K562 (cell line): ENCODE data around the gene CCDC85B. TPM values are rescaled to one million over a fixed set of nuclear protein-coding genes. Genes with fewer than 3 reads are reported as not detected.

Source experiments
- CHD4 ChIP-seq: fragments of 200-600 bp; sonication (generic); IDR thresholded peaks from 3 replicates; pipeline ENCODE4 v1.6.1; 2012; ENCODE audit warnings: low read depth, mild to moderate bottlenecking, mixed read lengths, low read length, inconsistent platforms; ENCODE audit not compliant: insufficient read depth, insufficient replicate concordance, poor library complexity, severe bottlenecking
- DNMT1 ChIP-seq: fragments of 450-650 bp; IDR thresholded peaks from 2 replicates; pipeline ENCODE4 v1.6.1; 2016; ENCODE audit warnings: antibody characterized with exemption, mild to moderate bottlenecking
- EP300 ChIP-seq: IDR thresholded peaks from 2 replicates; pipeline ENCODE4 v1.6.1; 2012; ENCODE audit warnings: low read length, improper control_type of control experiment
- GABPA ChIP-seq: fragments of 200-800 bp; sonication (Bioruptor generic); conservative IDR thresholded peaks from 2 replicates; pipeline ENCODE4 v1.6.1; 2016; ENCODE audit warnings: low read depth, missing genetic modification characterization, missing compliant biosample characterization
- HCFC1 ChIP-seq: IDR thresholded peaks from 2 replicates; pipeline ENCODE4 v1.6.1; 2012; ENCODE audit warnings: low read depth, low read length, improper control_type of control experiment
- MAFK ChIP-seq: IDR thresholded peaks from 2 replicates; pipeline ENCODE4 v1.6.1; 2011; ENCODE audit warnings: low read length, improper control_type of control experiment
- MCM7 ChIP-seq, 2 experiments: fragments of 450-650 bp; IDR thresholded peaks; 2 replicates each; pipeline ENCODE4 v1.6.1; 2016 to 2018
- POLR2G ChIP-seq: fragments of 200-400 bp; formaldehyde crosslinking; IDR thresholded peaks from 2 replicates; pipeline ENCODE4 v1.6.1; 2017; ENCODE audit warnings: low read depth, mild to moderate bottlenecking, antibody characterized with exemption, low read length, moderate library complexity
- POU5F1 ChIP-seq: fragments of 150-350 bp; IDR thresholded peaks from 2 replicates; pipeline ENCODE4 v1.6.1; 2014; ENCODE audit warnings: borderline replicate concordance, low read length, low read depth, mild to moderate bottlenecking; ENCODE audit not compliant: partially characterized antibody
- TCFL5 ChIP-seq: fragments of 250-450 bp; sonication (Bioruptor Pico); conservative IDR thresholded peaks from 2 replicates; pipeline ENCODE4 v1.6.1; 2021; ENCODE audit warnings: mild to moderate bottlenecking, moderate library complexity, matching md5 sums
- ZNF197 ChIP-seq: fragments of 200-800 bp; sonication (Bioruptor generic); IDR thresholded peaks from 2 replicates; pipeline ENCODE4 v1.6.1; 2016; ENCODE audit warnings: low read depth, missing genetic modification characterization, missing compliant biosample characterization
- ZNF232 ChIP-seq: sonication (generic); formaldehyde crosslinking; IDR thresholded peaks from 2 replicates; pipeline ENCODE4 v1.8.0; 2022; ENCODE audit warnings: mild to moderate bottlenecking, missing genetic modification reagents
- ZNF316 ChIP-seq: fragments of 450-650 bp; IDR thresholded peaks from 2 replicates; pipeline ENCODE4 v1.6.1; 2016
- polyA plus RNA-seq, 8 experiments: library from polyadenylated mRNA; depleted of rRNA in 4 of 8; stranded (reverse) in 5 of 8; unstranded in 3 of 8; fragments of >200 nt; fragmentation: Nextera tagmentation in 2 of 8; fragmentation: Illumina TruSeq in 1 of 8; extraction: Ambion mirVana in 2 of 8; extraction: Trizol in 1 of 8; gene quantifications; 2 replicates each; pipeline versions ENCODE4 v1.2.1 to v1.2.3, GENCODE V29; 2011 to 2014; ENCODE audit warnings: inconsistent platforms in 1 of 8, missing spikeins in 1 of 8
- total RNA-seq, 7 experiments: library from RNA; depleted of rRNA in 6 of 7; stranded (reverse); fragments of >200 nt in 6 of 7; fragmentation: Illumina TruSeq in 2 of 7; extraction: Trizol in 2 of 7; gene quantifications; 2 replicates each; pipeline versions ENCODE4 v1.2.1 to v1.2.3, GENCODE V29; 2011 to 2021; ENCODE audit warnings: low replicate concordance in 1 of 7
- TF ChIP-seq, protein P1 (sequence below): fragments of 250-450 bp; sonication (Bioruptor Pico); IDR thresholded peaks from 2 replicates; pipeline ENCODE4 v1.8.0; 2021; ENCODE audit warnings: borderline replicate concordance, mild to moderate bottlenecking, moderate library complexity; ENCODE audit not compliant: poor library complexity, severe bottlenecking
- TF ChIP-seq, protein P2 (sequence below): fragments of 250-450 bp; sonication (Bioruptor Pico); IDR thresholded peaks from 2 replicates; pipeline ENCODE4 v1.8.0; 2021; ENCODE audit warnings: moderate library complexity, mild to moderate bottlenecking, inconsistent platforms
- TF ChIP-seq, protein P3 (sequence below): fragments of 450-650 bp; IDR thresholded peaks from 2 replicates; pipeline ENCODE4 v1.6.1; 2016; ENCODE audit warnings: mild to moderate bottlenecking
- TF ChIP-seq, protein P4 (sequence below), 2 experiments: fragments of 150-350 bp in 1 of 2; IDR thresholded peaks; 2 replicates each; pipeline ENCODE4 v1.6.1; 2012 to 2016; ENCODE audit warnings: low read depth in 2 of 2, low read length in 2 of 2, mild to moderate bottlenecking in 1 of 2, moderate library complexity in 1 of 2

The CCDC85B gene
- total and polyA plus RNA-seq, 9 of the 15 experiments (the other 6 are each of a cell fraction or from before 2014, with no cell fraction given): 0.14 to 138 (median 6.2) TPM

DNA sequence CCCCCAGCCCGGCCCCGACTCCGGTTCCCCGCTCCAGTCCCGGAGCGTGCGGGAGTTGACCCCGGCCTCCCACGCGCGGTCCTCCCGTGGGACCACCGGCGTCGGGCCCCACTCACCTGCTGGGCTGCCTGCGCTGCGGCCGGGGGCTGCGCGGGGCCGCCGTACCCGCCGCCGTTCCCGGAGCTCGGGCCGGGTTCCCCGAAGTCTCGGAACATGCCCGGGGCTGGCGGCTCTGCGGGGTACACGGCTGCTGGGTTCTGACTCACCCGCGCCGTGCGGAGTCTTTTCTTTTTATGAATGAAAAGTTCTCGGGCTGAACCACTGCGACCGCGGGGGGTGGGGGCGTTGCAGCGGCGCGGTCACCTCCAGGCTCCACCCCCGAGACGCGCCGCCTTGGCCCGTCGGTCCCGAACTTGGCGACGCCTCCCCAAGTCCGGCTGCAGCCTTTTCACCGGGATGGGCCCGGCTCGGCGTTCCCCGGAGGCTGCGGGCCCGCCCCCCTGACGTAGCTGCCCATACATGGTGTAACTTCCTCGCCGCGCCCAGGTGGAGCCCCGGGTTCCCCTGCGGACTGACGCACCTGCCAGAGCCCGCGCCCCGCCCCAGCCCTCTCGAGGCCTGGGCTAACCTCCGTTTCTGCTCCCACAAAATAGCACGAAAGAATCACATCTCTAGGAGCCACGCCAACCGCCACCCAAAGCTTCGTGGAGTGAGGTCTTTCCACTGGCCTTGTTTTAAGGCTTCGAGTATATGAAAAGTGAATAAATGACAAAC is 9.8 kb downstream of the CCDC85B start, which contains the start of gene FOSL1 (continued):
- TF ChIP-seq, protein P1, sequence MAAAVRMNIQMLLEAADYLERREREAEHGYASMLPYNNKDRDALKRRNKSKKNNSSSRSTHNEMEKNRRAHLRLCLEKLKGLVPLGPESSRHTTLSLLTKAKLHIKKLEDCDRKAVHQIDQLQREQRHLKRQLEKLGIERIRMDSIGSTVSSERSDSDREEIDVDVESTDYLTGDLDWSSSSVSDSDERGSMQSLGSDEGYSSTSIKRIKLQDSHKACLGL: no peak
- TF ChIP-seq, protein P2, sequence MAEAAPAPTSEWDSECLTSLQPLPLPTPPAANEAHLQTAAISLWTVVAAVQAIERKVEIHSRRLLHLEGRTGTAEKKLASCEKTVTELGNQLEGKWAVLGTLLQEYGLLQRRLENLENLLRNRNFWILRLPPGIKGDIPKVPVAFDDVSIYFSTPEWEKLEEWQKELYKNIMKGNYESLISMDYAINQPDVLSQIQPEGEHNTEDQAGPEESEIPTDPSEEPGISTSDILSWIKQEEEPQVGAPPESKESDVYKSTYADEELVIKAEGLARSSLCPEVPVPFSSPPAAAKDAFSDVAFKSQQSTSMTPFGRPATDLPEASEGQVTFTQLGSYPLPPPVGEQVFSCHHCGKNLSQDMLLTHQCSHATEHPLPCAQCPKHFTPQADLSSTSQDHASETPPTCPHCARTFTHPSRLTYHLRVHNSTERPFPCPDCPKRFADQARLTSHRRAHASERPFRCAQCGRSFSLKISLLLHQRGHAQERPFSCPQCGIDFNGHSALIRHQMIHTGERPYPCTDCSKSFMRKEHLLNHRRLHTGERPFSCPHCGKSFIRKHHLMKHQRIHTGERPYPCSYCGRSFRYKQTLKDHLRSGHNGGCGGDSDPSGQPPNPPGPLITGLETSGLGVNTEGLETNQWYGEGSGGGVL (CRISPR knock-in tag): no peak
- TF ChIP-seq, protein P3, sequence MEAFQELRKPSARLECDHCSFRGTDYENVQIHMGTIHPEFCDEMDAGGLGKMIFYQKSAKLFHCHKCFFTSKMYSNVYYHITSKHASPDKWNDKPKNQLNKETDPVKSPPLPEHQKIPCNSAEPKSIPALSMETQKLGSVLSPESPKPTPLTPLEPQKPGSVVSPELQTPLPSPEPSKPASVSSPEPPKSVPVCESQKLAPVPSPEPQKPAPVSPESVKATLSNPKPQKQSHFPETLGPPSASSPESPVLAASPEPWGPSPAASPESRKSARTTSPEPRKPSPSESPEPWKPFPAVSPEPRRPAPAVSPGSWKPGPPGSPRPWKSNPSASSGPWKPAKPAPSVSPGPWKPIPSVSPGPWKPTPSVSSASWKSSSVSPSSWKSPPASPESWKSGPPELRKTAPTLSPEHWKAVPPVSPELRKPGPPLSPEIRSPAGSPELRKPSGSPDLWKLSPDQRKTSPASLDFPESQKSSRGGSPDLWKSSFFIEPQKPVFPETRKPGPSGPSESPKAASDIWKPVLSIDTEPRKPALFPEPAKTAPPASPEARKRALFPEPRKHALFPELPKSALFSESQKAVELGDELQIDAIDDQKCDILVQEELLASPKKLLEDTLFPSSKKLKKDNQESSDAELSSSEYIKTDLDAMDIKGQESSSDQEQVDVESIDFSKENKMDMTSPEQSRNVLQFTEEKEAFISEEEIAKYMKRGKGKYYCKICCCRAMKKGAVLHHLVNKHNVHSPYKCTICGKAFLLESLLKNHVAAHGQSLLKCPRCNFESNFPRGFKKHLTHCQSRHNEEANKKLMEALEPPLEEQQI: no peak
- TF ChIP-seq HCFC1 (peak; percentile 21; the same call in 1 of the 2 replicates), ZNF316 (no peak), POU5F1 (no peak), ZNF232 (CRISPR knock-in tag) (0 out of 2 replicates have a peak, but pooled peaks have one; percentile 14), DNMT1 (no peak), POLR2G (peak; percentile 96), GABPA (tag) (0 out of 2 replicates have a peak, but pooled peaks have one; percentile 26), TCFL5 (no peak), CHD4 (no peak), EP300 (peak; percentile 39; the same call in 1 of the 2 replicates), ZNF197 (CRISPR knock-in tag) (no peak), MAFK (no peak), MCM7 (IDR thresholded peaks at IDR 0.05) (no peak)
- TF ChIP-seq, protein P4, sequence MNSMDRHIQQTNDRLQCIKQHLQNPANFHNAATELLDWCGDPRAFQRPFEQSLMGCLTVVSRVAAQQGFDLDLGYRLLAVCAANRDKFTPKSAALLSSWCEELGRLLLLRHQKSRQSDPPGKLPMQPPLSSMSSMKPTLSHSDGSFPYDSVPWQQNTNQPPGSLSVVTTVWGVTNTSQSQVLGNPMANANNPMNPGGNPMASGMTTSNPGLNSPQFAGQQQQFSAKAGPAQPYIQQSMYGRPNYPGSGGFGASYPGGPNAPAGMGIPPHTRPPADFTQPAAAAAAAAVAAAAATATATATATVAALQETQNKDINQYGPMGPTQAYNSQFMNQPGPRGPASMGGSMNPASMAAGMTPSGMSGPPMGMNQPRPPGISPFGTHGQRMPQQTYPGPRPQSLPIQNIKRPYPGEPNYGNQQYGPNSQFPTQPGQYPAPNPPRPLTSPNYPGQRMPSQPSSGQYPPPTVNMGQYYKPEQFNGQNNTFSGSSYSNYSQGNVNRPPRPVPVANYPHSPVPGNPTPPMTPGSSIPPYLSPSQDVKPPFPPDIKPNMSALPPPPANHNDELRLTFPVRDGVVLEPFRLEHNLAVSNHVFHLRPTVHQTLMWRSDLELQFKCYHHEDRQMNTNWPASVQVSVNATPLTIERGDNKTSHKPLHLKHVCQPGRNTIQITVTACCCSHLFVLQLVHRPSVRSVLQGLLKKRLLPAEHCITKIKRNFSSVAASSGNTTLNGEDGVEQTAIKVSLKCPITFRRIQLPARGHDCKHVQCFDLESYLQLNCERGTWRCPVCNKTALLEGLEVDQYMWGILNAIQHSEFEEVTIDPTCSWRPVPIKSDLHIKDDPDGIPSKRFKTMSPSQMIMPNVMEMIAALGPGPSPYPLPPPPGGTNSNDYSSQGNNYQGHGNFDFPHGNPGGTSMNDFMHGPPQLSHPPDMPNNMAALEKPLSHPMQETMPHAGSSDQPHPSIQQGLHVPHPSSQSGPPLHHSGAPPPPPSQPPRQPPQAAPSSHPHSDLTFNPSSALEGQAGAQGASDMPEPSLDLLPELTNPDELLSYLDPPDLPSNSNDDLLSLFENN (IDR thresholded peaks at IDR 0.05; ENCODE audit: low read depth in 2 of 2, low read length in 2 of 2): peak in 1 of 2 experiments; percentile 67; a peak in 1 of 4 replicates
